HEK293 (cell line): ENCODE measurements around the gene CACUL1.

Experiments
- FEZF1 ChIP-seq: fragments of 450-650 bp; formaldehyde crosslinking; IDR thresholded peaks from 2 replicates; pipeline ENCODE4 v1.5.1; 2016; ENCODE audit warnings: missing biosample characterization, missing genetic modification characterization
- RBAK ChIP-seq: fragments of 450-650 bp; formaldehyde crosslinking; IDR thresholded peaks from 2 replicates; pipeline ENCODE4 v1.5.1; 2016; ENCODE audit warnings: missing biosample characterization, missing genetic modification characterization
- YY1 ChIP-seq: fragments of 450-650 bp; formaldehyde crosslinking; IDR thresholded peaks from 2 replicates; pipeline ENCODE4 v1.5.1; 2018; ENCODE audit warnings: missing biosample characterization, missing genetic modification characterization
- ZNF174 ChIP-seq: fragments of 450-650 bp; formaldehyde crosslinking; IDR thresholded peaks from 2 replicates; pipeline ENCODE4 v1.5.0; 2017; ENCODE audit warnings: missing biosample characterization, mild to moderate bottlenecking, missing genetic modification characterization

DNA sequence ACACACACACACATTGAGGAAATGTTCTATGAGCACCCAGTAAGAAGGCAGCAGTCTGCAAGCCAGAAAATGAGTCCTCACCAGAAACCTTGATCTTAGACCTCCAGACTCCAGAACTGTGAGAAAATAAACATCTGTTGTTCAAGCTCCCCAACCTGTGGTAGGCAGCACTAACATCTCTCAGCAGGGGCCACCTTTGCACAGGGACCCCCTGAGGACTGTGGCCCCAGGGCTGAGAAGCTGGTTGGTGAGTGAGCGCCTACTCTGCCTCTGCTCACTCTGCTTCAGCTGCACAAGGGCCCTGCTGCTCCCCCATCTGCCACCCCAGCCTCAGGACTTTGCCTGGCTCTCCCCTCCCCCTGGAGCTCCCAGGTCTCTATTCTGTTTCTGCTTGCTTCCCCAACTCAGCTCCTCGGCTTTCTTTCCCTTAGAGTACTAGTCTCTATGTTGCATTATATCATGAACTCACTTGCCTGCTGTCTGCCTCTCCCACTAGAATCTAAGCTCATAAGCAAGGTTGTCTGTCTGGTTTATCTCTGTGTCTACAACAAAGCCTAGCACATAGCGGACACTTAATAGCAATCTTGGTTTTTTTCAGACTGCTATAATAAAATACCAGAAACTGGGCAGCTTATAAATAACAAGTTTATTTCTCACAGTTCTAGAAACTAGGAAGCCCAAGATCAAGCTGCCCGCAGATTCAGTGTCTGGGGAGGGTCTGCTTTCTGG, 118.9 kb downstream of the CACUL1 start:
- TF ChIP-seq YY1 (tag by site-specific recombination) (no peak), ZNF174 (tag by site-specific recombination) (no peak), FEZF1 (tag by site-specific recombination) (no peak), RBAK (tag by site-specific recombination) (no peak)
